T-helper 17 cell (primary cell): ENCODE data around the gene SPEF1. TPM values are rescaled to one million over a fixed set of nuclear protein-coding genes. Genes with fewer than 3 reads are reported as not detected.
A peak's percentile ranks its signal among the peaks of the same experiment; 100 is the strongest.
"Not testable (repeated sequence)": the region's sequence is repeated elsewhere in the genome, so short reads cannot be mapped to it uniquely, and the experiment has no call there.

Source experiments
- ATAC-seq: fragments of 150-1000 bp; cut with Tn5 transposase; 2 replicates; pipeline ENCODE4 v1.10.0; 2021; ENCODE audit warnings: mild to moderate bottlenecking, moderate library complexity
- DNase-seq, 3 donors: peaks; one replicate each; pipeline versions ENCODE4 v3.0.0 to v3.0.0-alpha.2; 2020 to 2021
- H3K9me3 ChIP-seq: one replicate; pipeline ENCODE4 v1.7.0; 2013; ENCODE audit warnings: low read length, mild to moderate bottlenecking; ENCODE audit not compliant: control insufficient read depth, poor library complexity, severe bottlenecking
- H3K27ac Mint-ChIP-seq: one replicate; pipeline ENCODE4 v1.8.0; 2022; ENCODE audit warnings: mild to moderate bottlenecking, moderate library complexity, mixed read lengths
- H3K27me3 Mint-ChIP-seq: one replicate; pipeline ENCODE4 v1.8.0; 2022; ENCODE audit warnings: mixed read lengths
- H3K36me3 Mint-ChIP-seq: one replicate; pipeline ENCODE4 v1.8.0; 2022; ENCODE audit warnings: low read depth, mixed read lengths
- H3K4me1 Mint-ChIP-seq: one replicate; pipeline ENCODE4 v1.8.0; 2022; ENCODE audit warnings: mild to moderate bottlenecking, mixed read lengths
- H3K4me3 Mint-ChIP-seq: one replicate; pipeline ENCODE4 v1.8.0; 2022; ENCODE audit warnings: mild to moderate bottlenecking, moderate library complexity, mixed read lengths
- total RNA-seq, 4 donors: library from RNA in 2 of 4; stranded (reverse) in 2 of 4; gene quantifications; one replicate each; pipeline ENCODE4 v1.2.3 and lab custom pipeline; 2022 to 2026

Gene SPEF1
- total RNA-seq, 2 donors from 2014 or later = 0.18 TPM; not detected in 1

- H3K9me3 ChIP-seq = no peaks in the 10 kb centered on the region
- Mint-ChIP-seq H3K4me1 (peaks cover 59% of the 10 kb centered on the region), H3K4me3 (peak overlapping the region; percentile 15), H3K36me3 (peaks cover 28% of the 10 kb centered on the region), H3K27ac (peak overlapping the region; percentile 95), H3K27me3 (no peaks in the 10 kb centered on the region)
- DNase-seq (no peak), ATAC-seq (no peak)
These were observed 20.6 kb upstream of the SPEF1 start for GRCh38 chr20:3801846-3802245.

GRCh38 chr20:3801299-3801698, 20.1 kb upstream of the SPEF1 start:
- H3K27ac Mint-ChIP-seq = peak overlapping the region; percentile 95
- H3K9me3 ChIP-seq = no peaks in the 10 kb centered on the region
- H3K27me3 Mint-ChIP-seq = no peaks in the 10 kb centered on the region
- peaks cover 58% of the 10 kb centered on the region for H3K4me1 Mint-ChIP-seq
- DNase-seq (no peak), ATAC-seq (no peak)
- H3K4me3 Mint-ChIP-seq = peak overlapping the region; percentile 15
- H3K36me3 Mint-ChIP-seq = peaks cover 28% of the 10 kb centered on the region

GRCh38 chr20:3800878-3801260, 19.6 kb upstream of the SPEF1 start:
- Mint-ChIP-seq H3K4me3 (no peak overlapping the region), H3K27ac (peak overlapping the region; percentile 95), H3K4me1 (peaks cover 58% of the 10 kb centered on the region), H3K36me3 (peaks cover 26% of the 10 kb centered on the region), H3K27me3 (no peaks in the 10 kb centered on the region)
- ATAC-seq = no peak
- no peak for DNase-seq
- no peaks in the 10 kb centered on the region for H3K9me3 ChIP-seq

- no peak for DNase-seq
- ATAC-seq = no peak
- no peaks in the 10 kb centered on the region for H3K9me3 ChIP-seq
- peak overlapping the region; percentile 95 for H3K27ac Mint-ChIP-seq
- H3K4me3 Mint-ChIP-seq = peak overlapping the region; percentile 100
- no peaks in the 10 kb centered on the region for H3K27me3 Mint-ChIP-seq
- peaks cover 23% of the 10 kb centered on the region for H3K36me3 Mint-ChIP-seq
- H3K4me1 Mint-ChIP-seq = peaks cover 57% of the 10 kb centered on the region
These were observed 19.1 kb upstream of the SPEF1 start for GRCh38 chr20:3800256-3800877.

- ATAC-seq (peak; percentile 14), DNase-seq (no peak)
- H3K36me3 Mint-ChIP-seq = peaks cover 15% of the 10 kb centered on the region
- H3K27me3 Mint-ChIP-seq = no peaks in the 10 kb centered on the region
- peaks cover 49% of the 10 kb centered on the region for H3K4me1 Mint-ChIP-seq
- no peaks in the 10 kb centered on the region for H3K9me3 ChIP-seq
- peak overlapping the region; percentile 100 for H3K4me3 Mint-ChIP-seq
- peak overlapping the region; percentile 95 for H3K27ac Mint-ChIP-seq
These were observed 17.6 kb upstream of the SPEF1 start for GRCh38 chr20:3798908-3799248.

- H3K4me1 Mint-ChIP-seq = peaks cover 44% of the 10 kb centered on the region
- H3K4me3 Mint-ChIP-seq = peak overlapping the region; percentile 100
- DNase-seq (no peak), ATAC-seq (no peak)
- H3K9me3 ChIP-seq = no peaks in the 10 kb centered on the region
- peaks cover 12% of the 10 kb centered on the region for H3K36me3 Mint-ChIP-seq
- no peaks in the 10 kb centered on the region for H3K27me3 Mint-ChIP-seq
- peak overlapping the region; percentile 95 for H3K27ac Mint-ChIP-seq
These were observed 17.1 kb upstream of the SPEF1 start for GRCh38 chr20:3798373-3798768.

GRCh38 chr20:3797592-3798372, 16.5 kb upstream of the SPEF1 start:
- DNase-seq = peak in 1 of 3 donors; percentile 44
- H3K4me3 Mint-ChIP-seq = peak overlapping the region; percentile 100
- H3K27me3 Mint-ChIP-seq = no peaks in the 10 kb centered on the region
- peak; percentile 33 for ATAC-seq
- peak overlapping the region; percentile 95 for H3K27ac Mint-ChIP-seq
- peaks cover 42% of the 10 kb centered on the region for H3K4me1 Mint-ChIP-seq
- peaks cover 12% of the 10 kb centered on the region for H3K36me3 Mint-ChIP-seq
- H3K9me3 ChIP-seq = no peaks in the 10 kb centered on the region

- Mint-ChIP-seq H3K27ac (peak overlapping the region; percentile 95), H3K27me3 (no peaks in the 10 kb centered on the region), H3K4me3 (peak overlapping the region; percentile 100), H3K36me3 (peaks cover 12% of the 10 kb centered on the region), H3K4me1 (peaks cover 37% of the 10 kb centered on the region)
- no peaks in the 10 kb centered on the region for H3K9me3 ChIP-seq
- no peak for ATAC-seq
- no peak for DNase-seq
These were observed 15.9 kb upstream of the SPEF1 start for GRCh38 chr20:3797226-3797545.

- peak overlapping the region; percentile 95 for H3K27ac Mint-ChIP-seq
- no peak for ATAC-seq
- H3K9me3 ChIP-seq = no peaks in the 10 kb centered on the region
- H3K4me1 Mint-ChIP-seq = peaks cover 34% of the 10 kb centered on the region
- peaks cover 12% of the 10 kb centered on the region for H3K36me3 Mint-ChIP-seq
- DNase-seq = no peak
- peak overlapping the region; percentile 100 for H3K4me3 Mint-ChIP-seq
- H3K27me3 Mint-ChIP-seq = no peaks in the 10 kb centered on the region
These were observed 15.4 kb upstream of the SPEF1 start for GRCh38 chr20:3796477-3797225.

GRCh38 chr20:3795511-3796468, 14.5 kb upstream of the SPEF1 start, which contains the start of gene CDC25B:
Gene CDC25B (plus strand): TSS chr20:3796310. CDS start chr20:3796532, 222 bp downstream.
- Mint-ChIP-seq H3K27ac (peak within 1 kb of the TSS; percentile 95), H3K36me3 (peaks cover 12% of the 10 kb centered on the region), H3K27me3 (no peaks in the 10 kb centered on the region), H3K4me3 (peak within 1 kb of the TSS; percentile 100), H3K4me1 (peaks cover 37% of the 10 kb centered on the region)
- ATAC-seq (peak; percentile 84), DNase-seq (peak; percentile 74 to 85 (median 80))
- no peaks in the 10 kb centered on the region for H3K9me3 ChIP-seq

GRCh38 chr20:3794701-3795420, 13.6 kb upstream of the SPEF1 start:
- no peaks in the 10 kb centered on the region for H3K9me3 ChIP-seq
- Mint-ChIP-seq H3K27me3 (no peaks in the 10 kb centered on the region), H3K4me3 (peak overlapping the region; percentile 100), H3K4me1 (peaks cover 30% of the 10 kb centered on the region), H3K36me3 (peaks cover 6% of the 10 kb centered on the region), H3K27ac (peak overlapping the region; percentile 93)
- ATAC-seq = no peak
- DNase-seq = no peak

- not testable (repeated sequence) for H3K4me3 Mint-ChIP-seq, H3K27me3 Mint-ChIP-seq, H3K9me3 ChIP-seq, H3K36me3 Mint-ChIP-seq, DNase-seq, H3K27ac Mint-ChIP-seq, ATAC-seq
- peaks cover 25% of the 10 kb centered on the region for H3K4me1 Mint-ChIP-seq
These were observed 12.9 kb upstream of the SPEF1 start for GRCh38 chr20:3794168-3794567.
